GM21381 (cell line): ENCODE data around the gene SMYD1.

Experiments used
- ATAC-seq: cut with Tn5 transposase; IDR thresholded peaks from one replicate; pipeline ENCODE4 v1.9.1; 2021; ENCODE audit warnings: mild to moderate bottlenecking, moderate library complexity; ENCODE audit not compliant: unreplicated experiment

The SMYD1 gene

GRCh38 chr2:88055371-88056128, 12.1 kb upstream of the SMYD1 start, which contains the start of gene KRCC1:
Gene KRCC1, minus strand, starts transcription at chr2:88055783. Its CDS starts 27,220 bp downstream, at chr2:88028563.
- peak; percentile 94 for ATAC-seq

GRCh38 chr2:88057437-88057844, 10.2 kb upstream of the SMYD1 start:
- no peak for ATAC-seq

- no peak for ATAC-seq
Observed at GRCh38 chr2:88058191-88058590, 9.4 kb upstream of the SMYD1 start.

- no peak for ATAC-seq
Observed at GRCh38 chr2:88059979-88060906, 7.4 kb upstream of the SMYD1 start.

- ATAC-seq, result no peak
Observed at GRCh38 chr2:88060907-88061275, 6.7 kb upstream of the SMYD1 start.

GRCh38 chr2:88061295-88061694, 6.3 kb upstream of the SMYD1 start:
- no peak for ATAC-seq

- ATAC-seq, result no peak
Observed at GRCh38 chr2:88066543-88066942, 1.1 kb upstream of the SMYD1 start.

GRCh38 chr2:88067189-88067588, 436 bp upstream of the SMYD1 start:
- ATAC-seq, result no peak

GRCh38 chr2:88068044-88068443, 419 bp downstream of the SMYD1 start:
- ATAC-seq, result no peak

- ATAC-seq, result no peak
Observed at GRCh38 chr2:88069117-88069516, 1.5 kb downstream of the SMYD1 start.

- ATAC-seq, result no peak
Observed at GRCh38 chr2:88070055-88070454, 2.4 kb downstream of the SMYD1 start.

- no peak for ATAC-seq
Observed at GRCh38 chr2:88071365-88071764, 3.7 kb downstream of the SMYD1 start.

- ATAC-seq, result no peak
Observed at GRCh38 chr2:88074150-88074549, 6.5 kb downstream of the SMYD1 start.

GRCh38 chr2:88074854-88075292, 7.2 kb downstream of the SMYD1 start:
- ATAC-seq, result no peak

GRCh38 chr2:88077080-88077479, 9.5 kb downstream of the SMYD1 start:
- no peak for ATAC-seq

- ATAC-seq, result no peak
Observed at GRCh38 chr2:88078643-88079172, 11.1 kb downstream of the SMYD1 start.

GRCh38 chr2:88080545-88080944, 12.9 kb downstream of the SMYD1 start:
- ATAC-seq, result no peak

- no peak for ATAC-seq
Observed at GRCh38 chr2:88081924-88082608, 14.4 kb downstream of the SMYD1 start.

- no peak for ATAC-seq
Observed at GRCh38 chr2:88082781-88083180, 15.2 kb downstream of the SMYD1 start.

GRCh38 chr2:88085099-88085498, 17.5 kb downstream of the SMYD1 start:
- ATAC-seq, result no peak

GRCh38 chr2:88085602-88086001, 18.0 kb downstream of the SMYD1 start:
- no peak for ATAC-seq
